ENCODE measurements around the gene SRBD1. TPM values are rescaled to one million over a fixed set of nuclear protein-coding genes. Genes with fewer than 3 reads are reported as not detected.

The SRBD1 gene
- total and polyA plus RNA-seq, 9 donors, result 4.8 to 34.8 (median 15.9) TPM

DNA sequence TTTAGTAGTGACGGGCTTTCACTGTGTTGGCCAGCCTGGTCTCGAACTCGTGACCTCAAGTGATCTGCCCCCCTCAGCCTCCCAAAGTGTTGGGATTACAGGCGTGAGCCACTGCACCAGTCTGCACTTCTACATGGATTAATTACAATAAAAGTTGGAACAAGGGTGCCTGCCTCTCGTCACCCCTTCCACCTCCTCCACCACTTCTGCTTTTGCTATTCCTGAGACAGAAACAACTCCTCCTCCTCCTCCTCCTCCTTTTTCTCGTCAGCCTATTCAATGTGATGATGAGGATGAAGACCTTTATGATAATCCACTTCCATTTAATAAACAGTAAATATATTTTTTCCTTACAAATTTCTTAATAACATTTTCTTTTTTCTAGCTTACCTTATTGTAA lies 35.2 kb downstream of the SRBD1 start:
- H3K9me3 ChIP-seq, result no peaks in the 10 kb centered on the region
- H3K4me1 ChIP-seq (ENCODE audit: insufficient read depth), result no peaks in the 10 kb centered on the region
- no peak for DNase-seq
- no peak overlapping the region for H3K4me3 ChIP-seq
- TF ChIP-seq, protein P1, sequence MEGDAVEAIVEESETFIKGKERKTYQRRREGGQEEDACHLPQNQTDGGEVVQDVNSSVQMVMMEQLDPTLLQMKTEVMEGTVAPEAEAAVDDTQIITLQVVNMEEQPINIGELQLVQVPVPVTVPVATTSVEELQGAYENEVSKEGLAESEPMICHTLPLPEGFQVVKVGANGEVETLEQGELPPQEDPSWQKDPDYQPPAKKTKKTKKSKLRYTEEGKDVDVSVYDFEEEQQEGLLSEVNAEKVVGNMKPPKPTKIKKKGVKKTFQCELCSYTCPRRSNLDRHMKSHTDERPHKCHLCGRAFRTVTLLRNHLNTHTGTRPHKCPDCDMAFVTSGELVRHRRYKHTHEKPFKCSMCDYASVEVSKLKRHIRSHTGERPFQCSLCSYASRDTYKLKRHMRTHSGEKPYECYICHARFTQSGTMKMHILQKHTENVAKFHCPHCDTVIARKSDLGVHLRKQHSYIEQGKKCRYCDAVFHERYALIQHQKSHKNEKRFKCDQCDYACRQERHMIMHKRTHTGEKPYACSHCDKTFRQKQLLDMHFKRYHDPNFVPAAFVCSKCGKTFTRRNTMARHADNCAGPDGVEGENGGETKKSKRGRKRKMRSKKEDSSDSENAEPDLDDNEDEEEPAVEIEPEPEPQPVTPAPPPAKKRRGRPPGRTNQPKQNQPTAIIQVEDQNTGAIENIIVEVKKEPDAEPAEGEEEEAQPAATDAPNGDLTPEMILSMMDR (IDR thresholded peaks at IDR 0.05), result no peak
- TF ChIP-seq EP300 (IDR thresholded peaks at IDR 0.05) (no peak), POLR2A (IDR thresholded peaks at IDR 0.05) (no peak)
- no peaks in the 10 kb centered on the region for H3K27me3 ChIP-seq
- intact Hi-C loops (cut with DNase I), result no loop called here
- H3K27ac ChIP-seq, result no peak overlapping the region
- 94 to 97% (median 96%) methylated on average over 6 of the region's 6 CpGs for WGBS, 3 donors
- no peaks in the 10 kb centered on the region for H3K36me3 ChIP-seq

DNA sequence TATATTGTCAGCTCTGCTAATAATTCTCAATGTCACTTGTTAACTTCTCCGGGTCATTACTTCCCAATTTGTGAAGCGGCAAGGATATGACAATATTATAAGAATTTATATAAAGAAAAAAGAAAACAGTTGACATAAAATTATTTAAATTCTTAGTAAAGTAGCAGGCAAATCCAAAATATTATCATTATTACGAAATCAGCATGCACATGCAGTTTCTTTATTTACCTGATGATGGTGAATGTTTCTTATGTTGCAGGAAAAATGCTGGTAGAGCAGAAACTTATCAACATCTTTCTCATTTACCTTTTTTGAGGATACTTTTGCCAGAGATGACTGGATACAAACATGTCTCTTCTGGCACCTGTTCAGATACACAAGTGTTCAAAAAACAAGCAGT lies 38.1 kb downstream of the SRBD1 start:
- Histone ChIP-seq H3K9me3 (no peaks in the 10 kb centered on the region), H3K27ac (no peak overlapping the region), H3K4me3 (no peak overlapping the region), H3K27me3 (no peaks in the 10 kb centered on the region), H3K4me1 (ENCODE audit: insufficient read depth) (no peaks in the 10 kb centered on the region), H3K36me3 (no peaks in the 10 kb centered on the region)
- no peak for DNase-seq
- WGBS, 3 donors, result 93 to 96% (median 95%) methylated on average over 3 of the region's 3 CpGs
- intact Hi-C loops (cut with DNase I), result no loop called here
- TF ChIP-seq POLR2A (IDR thresholded peaks at IDR 0.05), result no peak
- TF ChIP-seq, protein P1 (IDR thresholded peaks at IDR 0.05), result no peak

DNA sequence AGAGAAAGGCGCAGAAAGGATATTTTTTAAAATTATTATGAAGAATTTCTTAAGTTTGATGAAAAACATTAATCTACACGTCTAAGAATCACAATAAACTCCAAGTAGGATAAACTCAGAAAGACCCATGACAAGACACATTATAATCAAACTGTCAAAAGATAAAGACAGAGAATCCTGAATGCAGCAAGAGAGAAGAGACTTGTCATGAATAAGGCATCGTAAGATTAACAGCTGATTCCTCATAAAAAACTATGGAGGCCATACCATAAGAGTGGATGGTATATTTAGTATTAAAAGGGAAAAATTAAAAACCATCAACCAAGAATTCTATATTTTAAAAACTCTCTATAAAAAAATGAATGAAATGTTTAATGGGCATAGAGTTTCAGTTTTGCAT lies 39.1 kb downstream of the SRBD1 start:
- Histone ChIP-seq H3K36me3 (no peaks in the 10 kb centered on the region), H3K9me3 (no peaks in the 10 kb centered on the region), H3K27ac (no peak overlapping the region), H3K27me3 (no peaks in the 10 kb centered on the region), H3K4me1 (ENCODE audit: insufficient read depth) (no peaks in the 10 kb centered on the region), H3K4me3 (no peak overlapping the region)
- no peak for TF ChIP-seq POLR2A (IDR thresholded peaks at IDR 0.05)
- no peak for TF ChIP-seq EP300 (IDR thresholded peaks at IDR 0.05)
- TF ChIP-seq, protein P1 (IDR thresholded peaks at IDR 0.05), result no peak
- intact Hi-C loops (cut with DNase I), result no loop called here
- DNase-seq, result no peak
- 99 to 100% (median 100%) methylated on average over 3 of the region's 3 CpGs for WGBS, 3 donors

DNA sequence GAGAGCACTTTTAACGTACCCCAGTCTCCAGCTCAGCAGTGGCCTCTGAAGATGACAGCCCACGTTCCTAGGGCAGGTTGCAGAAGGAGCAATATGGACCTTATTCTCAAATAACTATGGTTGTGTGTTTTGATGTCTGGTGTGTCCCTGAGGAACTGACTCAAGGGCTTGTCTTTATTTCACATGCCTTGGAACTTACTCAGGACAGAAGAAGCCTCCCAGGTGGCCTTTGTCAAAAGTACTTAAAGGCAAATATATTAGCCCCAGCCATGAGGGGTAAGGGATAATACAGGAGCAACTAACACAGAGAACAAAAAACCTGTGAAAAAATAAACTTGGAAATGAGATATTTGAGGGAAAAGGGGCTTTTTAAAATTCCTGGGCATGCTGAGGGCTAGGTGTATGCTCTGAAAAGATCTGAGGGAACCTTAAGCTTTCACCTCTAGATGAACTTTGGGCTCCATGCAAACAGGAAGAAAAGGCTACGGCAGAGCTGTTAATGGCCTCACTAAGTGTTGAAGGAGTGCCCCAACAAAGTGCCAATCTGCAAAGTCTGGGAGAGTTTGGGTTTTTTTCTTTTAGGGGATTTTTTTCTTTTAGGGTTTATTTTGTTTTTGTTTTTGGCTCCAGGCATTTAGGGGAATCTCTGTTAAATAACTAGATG lies 40.3 kb downstream of the SRBD1 start:
- no peaks in the 10 kb centered on the region for H3K9me3 ChIP-seq
- TF ChIP-seq EP300 (IDR thresholded peaks at IDR 0.05), result no peak
- no peak for TF ChIP-seq POLR2A (IDR thresholded peaks at IDR 0.05)
- TF ChIP-seq, protein P1 (IDR thresholded peaks at IDR 0.05), result no peak
- H3K4me3 ChIP-seq, result no peak overlapping the region
- no peaks in the 10 kb centered on the region for H3K4me1 ChIP-seq (ENCODE audit: insufficient read depth)
- H3K27ac ChIP-seq, result no peak overlapping the region
- 70 to 77% (median 76%) methylated on average over 3 of the region's 3 CpGs for WGBS, 3 donors
- no peaks in the 10 kb centered on the region for H3K36me3 ChIP-seq
- no peaks in the 10 kb centered on the region for H3K27me3 ChIP-seq
- no peak for DNase-seq
- intact Hi-C loops (cut with DNase I), result no loop called here
